SKM-1 (cell line): Measurements from ENCODE around the gene ADARB2.
"Not testable (repeated sequence)": the region's sequence is repeated elsewhere in the genome, so short reads cannot be mapped to it uniquely, and the experiment has no call there.

Source experiments
- DNase-seq: peaks from one replicate; lab custom pipeline; 2025; ENCODE audit not compliant: unreplicated experiment; lab: John Stamatoyannopoulos, UW

ADARB2 gene

DNA sequence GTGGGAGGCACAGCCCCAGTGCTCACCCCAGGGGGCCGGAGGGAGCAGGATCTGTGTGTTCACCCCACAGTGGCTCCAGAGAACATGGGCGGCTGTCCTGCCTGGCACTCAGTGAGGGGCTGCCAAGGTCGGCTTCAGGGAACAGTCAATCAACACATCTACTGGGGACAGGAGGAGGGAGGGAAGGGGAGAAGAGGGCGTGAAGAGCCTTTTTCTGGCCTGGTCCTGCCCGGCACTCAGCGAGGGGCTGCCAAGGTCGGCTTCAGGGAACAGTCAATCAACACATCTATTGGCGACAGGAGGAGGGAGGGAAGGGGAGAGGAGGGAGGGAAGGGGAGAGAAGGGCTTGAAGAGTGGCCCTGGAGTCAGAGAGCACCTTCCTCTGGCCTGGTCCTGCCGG, 184.9 kb downstream of the ADARB2 start:
- DNase-seq = no peak

DNA sequence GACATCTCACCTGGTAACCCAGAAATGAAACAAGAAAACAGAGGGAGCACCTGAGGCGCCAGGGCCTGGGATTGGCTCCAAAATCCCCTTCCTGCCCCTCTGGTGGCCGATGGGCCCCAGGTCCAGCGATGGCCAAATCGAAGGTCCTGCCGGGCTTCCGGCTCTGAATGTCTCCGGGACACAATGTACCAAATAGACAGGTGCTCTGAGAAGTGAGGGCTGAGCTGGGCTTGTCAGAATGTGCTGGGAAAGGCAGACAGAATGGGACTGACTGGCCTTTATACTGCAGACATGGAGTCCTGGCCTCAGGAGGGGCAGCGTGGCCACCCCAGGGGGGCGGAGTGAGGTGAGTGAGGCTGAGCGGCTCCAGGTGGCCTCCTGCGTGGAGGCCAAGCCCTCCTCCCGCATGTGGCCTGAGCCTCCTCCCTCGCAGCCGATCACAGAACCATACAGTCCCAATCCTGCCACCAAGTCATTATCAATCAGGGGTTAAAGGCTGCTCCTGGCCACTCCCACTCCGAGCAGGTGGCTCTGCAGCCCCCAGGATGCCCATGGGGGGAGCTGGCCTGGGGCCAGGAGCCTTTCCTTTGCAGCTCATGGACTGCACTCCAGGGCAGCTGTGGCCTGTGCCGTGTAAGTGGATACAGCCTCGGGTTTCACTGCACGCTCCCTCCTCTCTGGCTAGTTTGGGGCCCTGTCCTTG, 185.5 kb downstream of the ADARB2 start:
- DNase-seq = no peak

DNA sequence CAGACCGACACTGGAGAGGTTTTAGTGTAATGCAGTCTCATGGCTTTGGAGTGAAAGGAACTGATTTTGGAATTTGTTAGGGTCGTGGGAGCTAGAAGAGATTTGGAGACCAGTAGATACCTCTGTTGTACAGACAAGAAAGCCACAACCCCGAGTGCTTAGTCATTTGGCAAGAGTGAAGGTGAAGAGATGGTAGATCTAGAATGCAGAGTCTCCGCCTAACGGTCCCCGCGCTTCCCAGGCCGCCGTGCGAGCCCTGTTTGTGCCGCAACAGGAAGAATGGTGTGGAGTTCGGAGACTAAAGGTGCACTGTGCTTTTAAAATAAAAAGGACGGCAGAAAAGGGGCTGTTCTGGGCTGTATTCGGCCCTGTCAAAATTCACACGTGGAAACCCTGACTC, 186.7 kb downstream of the ADARB2 start:
- DNase-seq = no peak

DNA sequence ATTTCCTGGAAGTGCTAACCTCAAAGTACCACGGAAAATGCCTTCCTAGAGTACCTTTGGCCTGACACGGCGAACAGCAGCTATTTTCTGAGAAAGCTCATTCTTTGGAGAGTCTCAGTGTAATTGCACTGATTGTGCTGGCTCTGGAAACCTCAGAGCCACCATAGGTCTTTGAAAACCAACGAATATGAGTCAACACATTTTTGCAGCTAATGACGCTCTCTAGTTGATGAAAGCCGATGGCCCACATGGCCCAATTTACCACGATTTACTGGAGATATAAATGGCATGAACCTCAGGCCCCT, 187.1 kb downstream of the ADARB2 start:
- DNase-seq = no peak

DNA sequence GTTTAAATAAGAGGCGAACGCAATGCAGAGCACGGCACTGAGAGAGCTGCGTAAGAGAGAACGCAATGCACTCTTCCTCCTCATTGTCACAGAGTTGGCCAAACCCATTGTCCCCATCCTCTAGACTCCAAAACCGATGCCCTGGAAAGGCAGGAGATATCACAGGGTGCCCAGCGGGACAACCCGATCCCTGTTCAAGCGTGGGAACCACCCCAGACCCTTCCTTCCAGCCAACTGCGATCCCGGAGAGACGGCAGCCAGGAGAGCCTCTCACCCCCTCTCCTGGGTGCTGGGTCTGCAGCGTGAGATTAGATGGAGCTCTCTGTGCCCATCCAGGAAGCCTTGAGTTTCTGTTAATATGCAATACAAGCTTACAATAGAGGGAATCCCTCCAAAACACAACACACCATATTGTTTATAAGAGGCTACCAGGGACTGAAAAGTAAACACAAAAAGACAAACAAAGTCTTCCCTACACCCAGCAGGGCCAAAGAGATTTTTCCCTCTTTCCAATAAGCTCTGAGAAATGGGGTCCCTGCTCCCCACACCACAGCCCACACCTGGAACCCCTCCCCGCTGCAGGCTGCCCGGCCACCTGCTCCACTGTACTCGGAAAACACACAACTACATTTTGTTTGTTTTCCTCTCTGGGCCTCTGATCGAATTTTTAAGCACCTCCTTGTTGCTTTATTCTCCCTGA, 187.6 kb downstream of the ADARB2 start:
- DNase-seq = no peak

DNA sequence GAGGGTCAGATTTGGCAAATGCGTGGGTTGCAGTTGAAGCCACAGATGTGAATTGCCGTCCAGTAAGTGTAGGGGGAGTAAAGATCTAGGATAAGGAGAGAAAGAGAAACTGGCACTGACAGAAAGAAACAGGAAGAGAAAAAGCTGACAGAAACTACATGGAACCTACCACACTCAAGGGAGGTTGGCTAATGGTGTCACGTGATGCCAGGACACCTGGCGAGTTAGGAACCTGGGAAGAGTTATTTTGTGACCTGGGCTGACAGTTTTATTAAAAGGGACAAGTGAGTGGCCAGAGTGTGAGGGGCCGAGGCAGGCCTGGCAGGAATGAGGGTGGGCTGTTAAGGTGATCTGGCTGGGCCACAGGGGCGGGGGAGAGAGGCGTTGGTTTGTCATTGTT, 188.7 kb downstream of the ADARB2 start:
- no peak for DNase-seq

DNA sequence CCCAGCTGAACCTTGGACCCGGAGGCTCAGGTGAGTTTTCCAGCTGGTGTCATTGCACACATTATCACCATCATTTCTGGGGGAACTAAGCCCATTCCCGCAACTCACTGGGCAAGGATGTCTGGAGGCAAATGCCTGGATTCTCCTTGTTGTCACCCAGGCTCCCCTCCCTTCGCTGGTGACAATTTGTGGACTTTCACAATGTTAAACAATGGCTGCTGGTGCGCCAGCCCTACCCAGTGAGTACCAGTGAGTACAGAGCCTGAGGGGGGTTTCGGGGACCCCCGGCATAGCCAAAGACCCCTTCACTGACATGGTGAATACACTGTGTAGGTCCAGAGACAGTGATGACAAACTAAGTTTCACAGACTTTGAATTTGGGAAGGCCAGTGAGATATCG, 189.2 kb downstream of the ADARB2 start:
- no peak for DNase-seq

DNA sequence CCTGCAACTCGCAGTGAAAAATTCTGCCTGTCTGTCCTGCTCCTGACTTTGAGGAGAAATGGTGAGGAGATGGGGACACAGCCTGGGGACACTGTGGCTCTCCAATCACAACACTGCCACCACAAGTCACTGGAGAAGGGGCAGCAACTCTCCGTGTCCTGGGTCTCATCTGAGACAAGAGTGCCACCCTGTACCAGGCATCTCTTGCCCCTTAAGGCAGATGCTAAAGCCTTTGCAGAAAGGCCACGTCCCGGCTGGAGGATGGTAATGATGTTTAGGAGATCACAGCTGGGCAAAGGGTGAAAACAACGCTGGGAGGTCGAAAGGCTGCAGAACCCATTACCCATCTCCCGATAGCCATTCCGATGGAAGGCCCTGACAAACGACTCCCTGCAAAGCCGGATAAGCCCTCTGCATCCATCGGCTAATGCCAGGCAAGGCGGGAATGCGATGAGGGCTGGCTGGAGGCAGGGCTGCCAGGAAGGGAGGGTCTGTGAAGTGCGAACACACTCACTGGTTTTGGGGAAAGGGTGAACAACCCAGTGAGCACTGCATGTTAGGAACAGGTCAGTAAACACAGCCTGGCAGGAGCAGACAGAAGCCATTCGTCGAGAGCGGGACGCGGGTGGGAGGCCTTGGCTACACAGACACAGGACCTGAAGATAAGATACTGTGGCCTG, 190.8 kb downstream of the ADARB2 start:
- DNase-seq = no peak

DNA sequence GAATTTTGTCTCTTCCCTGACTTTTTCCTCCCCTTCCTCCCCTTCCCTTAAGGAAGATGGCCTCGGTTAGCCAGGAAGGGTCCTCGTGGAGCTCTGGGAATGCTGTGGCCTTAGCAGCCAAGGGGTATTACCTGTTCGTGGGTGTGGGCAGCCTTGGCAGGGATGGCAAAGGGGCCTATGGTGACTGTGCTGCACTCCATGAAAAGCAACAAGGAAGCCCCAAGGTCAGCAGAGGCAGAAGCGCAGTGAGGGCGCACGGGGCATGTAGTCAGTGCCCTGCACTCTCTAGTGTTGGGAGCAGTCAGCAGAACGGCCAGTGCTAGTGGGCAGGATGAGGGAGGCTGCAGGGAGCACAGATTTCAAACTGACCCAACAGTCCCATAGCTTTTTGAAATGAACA, 191.8 kb downstream of the ADARB2 start:
- DNase-seq = no peak

DNA sequence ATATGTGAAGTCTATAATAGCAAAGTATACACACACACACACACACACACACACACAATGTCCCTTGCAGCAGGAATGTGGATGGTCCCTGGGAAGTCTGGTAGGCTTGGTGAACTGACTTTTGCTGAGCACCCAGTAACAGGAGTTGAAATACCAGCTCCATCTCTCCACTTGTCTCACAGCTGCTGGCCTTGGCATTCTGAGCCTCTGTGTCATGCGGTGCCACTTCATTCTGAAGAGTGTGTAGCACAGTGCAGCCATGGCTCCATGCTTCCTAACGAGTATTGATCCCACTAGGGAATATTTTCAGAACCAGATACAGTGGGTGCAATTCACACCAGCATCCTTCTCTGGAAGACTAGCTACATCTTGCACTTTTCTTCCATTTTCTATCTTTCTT, 192.4 kb downstream of the ADARB2 start:
- no peak for DNase-seq

DNA sequence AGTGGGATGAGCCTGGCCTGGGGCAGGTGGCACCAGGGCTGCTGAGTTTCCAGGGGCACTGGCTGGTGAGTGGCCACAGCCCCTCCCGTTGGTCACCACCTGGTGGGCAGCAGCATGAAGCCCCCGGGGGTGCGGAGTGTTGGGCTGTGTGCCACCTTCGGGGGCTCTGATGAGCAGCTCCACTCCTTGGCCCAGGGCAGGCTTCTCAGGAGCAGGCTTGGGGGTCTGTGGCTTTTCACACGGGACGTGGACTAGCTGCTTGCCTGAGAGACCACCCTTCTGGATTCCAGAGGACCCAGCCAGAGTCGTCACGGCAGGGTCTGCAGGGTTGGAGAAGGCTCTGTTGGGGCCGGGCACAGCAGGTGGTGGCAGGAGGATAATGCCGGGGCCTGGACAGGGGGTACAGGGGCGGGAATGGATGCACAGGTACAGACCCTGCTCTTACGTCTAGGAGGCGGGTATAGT, 193.1 kb downstream of the ADARB2 start:
- no peak for DNase-seq

DNA sequence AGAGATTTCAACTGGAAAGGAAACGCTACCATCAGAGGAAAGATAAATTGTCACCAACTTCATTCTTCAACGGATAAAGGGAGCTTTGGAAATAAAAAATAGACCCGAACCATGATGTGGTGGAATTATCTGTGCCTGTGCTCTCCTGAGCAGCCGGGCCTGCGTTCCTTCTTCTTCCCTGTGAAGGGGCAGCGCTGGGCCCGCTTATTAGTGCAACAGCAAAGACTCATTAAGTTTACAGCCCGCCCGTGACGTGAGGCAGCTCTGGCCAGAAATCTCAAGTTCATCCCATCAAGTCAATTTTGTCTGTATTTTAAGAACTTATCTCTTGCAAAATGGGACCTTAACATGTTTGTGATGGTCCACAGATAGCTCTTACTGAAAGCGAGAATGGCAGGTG, 193.7 kb downstream of the ADARB2 start:
- DNase-seq = no peak

DNA sequence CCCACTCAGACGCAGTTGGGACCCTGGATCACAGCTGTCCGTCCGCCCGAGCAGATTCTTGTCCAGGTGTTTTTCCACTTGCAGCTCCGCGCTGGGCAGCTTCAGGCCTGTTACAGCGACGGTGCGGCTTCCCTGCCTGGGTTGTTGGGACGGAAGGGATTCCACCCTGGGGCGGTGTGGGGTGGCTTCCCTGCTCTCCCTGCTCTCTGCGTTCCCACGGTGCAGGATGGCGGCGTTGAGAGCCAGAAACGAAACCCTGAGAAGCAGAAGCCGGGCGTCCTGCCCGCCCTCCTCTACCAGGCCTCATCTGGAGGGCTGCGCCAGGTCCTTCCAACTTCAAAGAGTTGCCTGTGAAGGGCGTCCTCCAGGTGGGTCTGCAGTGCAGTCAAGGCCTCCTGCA, 194.4 kb downstream of the ADARB2 start:
- no peak for DNase-seq

DNA sequence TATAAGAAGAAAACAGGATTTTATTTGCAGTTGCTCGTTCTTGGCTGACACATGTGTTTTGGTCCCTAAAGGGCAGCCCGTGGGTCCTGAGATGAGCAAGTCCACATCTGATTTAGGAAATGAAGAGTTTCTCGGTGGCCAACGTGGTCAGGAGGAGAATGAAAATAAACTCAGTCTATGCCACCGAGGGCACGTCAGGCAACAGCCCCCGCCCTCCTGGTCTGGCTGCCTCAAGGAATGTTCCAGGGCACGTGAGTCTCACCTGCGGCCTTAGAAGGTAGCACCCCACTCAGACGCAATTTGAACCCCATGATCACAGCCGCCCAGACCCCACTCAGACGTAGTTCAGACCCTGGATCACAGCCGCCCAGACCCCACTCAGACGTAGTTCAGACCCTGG, 197.2 kb downstream of the ADARB2 start:
- DNase-seq = no peak

DNA sequence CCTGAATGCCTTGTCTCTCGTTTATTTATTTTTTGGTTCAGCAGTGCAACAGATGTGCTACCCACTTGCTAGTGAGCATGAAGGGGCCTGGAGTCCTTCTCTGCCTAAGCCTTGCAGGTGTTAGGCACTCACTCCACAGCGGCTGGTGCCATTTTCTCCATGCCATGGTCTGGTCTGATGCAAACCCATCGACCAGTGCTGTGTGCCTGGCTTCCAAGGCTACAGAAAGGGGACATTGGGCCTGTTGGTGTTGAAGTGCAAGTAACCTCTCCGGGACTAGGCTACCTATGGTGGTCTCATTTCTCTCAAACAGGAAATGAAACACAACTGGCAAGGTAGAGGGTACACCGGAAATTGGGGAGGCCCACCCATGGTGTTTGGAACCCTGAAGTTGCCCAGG, 198.1 kb downstream of the ADARB2 start:
- DNase-seq = no peak

DNA sequence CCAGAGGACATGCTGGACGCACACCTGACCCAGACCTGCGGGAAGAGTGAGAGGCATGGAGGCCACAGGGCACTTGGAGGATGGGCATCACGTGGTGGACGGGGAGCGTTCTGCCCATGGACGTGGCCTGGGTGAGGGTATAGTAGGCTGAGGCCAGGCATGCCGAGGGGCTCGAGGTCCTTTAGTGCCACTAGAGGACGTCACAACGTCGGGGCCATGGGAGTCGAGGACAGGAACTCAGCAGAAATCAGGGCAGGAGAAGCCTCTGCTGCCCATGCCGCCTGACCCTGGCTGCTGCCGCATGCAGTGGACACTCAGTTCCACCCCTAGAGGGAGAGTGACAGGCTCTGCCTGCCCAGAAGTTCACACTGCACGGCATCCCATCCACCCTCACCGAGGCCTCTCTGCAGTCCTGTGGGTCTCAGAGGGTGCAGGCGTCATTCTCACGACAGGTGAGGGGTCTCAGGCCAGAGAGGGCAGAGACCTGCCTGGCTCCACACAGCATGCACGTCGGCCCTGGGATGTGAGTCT, 198.7 kb downstream of the ADARB2 start:
- no peak for DNase-seq

DNA sequence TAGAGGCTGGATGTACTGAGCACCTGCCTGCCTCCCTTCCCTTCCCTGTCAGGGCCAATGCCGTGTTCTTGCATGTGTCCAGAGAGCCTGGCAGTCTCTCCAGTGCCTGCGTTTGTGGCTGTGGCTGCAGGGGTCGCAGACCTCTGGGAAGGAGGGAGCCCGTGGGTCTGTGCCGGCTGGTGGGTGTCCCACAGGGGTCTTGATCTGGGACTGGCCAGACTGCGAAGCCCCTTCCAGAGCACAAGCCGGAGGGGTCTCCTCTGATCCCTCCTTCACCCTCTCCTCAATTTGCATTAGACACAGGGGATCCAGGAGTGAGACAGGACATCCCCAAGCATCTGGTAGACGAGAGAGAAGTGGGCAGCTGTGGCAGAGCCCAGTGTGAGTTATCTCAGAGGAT, 199.2 kb downstream of the ADARB2 start:
- no peak for DNase-seq

DNA sequence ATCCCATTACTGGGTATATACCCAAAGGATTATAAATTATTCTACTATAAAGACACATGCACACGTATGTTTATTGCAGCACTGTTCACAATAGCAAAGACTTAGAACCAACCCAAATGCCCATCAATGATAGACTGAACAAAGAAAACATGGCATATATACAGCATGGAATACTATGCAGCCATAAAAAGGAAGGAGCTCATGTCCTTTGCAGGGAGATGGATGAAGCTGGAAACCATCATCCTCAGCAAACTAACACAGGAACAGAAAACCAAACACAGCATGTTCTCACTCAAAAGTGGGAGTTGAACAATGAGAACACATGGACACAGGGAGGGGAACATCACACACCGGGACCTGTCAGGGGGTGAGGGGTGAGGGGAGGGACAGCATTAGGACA, 199.9 kb downstream of the ADARB2 start:
- not testable (repeated sequence) for DNase-seq

DNA sequence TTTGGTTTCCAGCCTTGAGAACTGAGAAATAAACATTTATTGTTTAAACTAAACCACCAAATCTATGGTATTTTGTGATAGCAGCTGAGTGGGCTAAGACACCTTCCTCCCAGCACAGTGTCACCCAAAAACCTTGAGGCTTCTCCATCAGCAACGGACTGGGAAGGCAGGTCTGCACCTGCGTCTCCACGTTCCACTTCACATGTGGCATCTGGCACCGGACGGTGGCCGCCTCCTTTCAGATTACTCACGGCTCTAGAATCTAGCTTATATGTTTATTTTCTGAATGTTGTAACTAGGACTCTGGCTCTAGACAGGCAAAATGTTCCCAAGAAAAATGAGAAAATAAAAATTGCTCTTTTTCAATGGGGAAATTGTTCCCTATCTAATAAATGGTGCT, 201.0 kb downstream of the ADARB2 start:
- DNase-seq = no peak

DNA sequence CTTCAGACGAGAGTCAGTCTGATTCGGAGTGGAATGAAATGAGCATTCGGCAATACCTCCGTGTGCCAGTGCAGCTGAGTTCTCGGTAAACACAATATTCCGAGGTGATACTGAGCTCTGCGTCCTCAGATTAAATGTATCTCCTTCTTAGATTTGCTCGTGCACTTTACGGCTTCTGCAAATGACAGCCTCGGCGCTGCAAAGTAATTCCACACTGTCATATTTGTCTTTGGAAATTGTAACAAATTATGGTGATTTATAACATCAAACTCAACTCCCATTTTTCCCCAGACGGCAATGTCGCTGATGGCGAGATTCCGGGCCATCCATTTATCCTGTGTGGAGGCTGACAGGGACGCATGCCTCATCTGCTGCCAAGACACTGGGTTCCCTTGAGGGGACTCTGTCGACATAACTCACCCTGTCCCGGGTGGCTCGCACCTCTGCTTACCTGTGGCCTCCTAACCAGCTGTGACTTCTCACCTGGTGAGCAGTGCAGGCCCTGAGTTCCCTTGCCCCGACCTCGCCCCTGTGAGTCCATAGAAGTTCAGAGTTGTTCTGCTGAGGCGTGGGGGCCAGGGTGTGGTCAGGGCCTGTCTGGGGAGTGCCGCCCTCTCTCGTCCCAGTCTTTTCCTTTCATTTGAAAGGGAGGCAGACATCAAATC, 201.9 kb downstream of the ADARB2 start:
- DNase-seq = no peak

DNA sequence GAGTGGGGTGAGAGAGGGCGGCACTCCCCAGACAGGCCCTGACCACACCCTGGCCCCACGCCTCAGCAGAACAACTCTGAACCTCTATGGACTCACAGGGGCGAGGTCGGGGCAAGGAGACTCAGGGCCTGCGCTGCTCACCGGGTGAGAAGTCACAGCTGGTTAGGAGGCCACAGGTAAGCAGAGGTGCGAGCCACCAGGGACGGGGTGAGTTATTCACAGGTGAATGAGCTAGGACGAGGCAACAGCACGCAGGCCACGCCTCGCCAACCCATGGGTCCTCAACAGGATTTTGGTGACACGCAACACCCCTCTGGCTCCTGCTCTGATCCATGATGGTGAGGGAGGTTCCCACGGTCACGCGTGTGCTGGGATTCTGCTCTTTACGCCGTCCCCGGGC, 202.5 kb downstream of the ADARB2 start:
- DNase-seq = no peak

DNA sequence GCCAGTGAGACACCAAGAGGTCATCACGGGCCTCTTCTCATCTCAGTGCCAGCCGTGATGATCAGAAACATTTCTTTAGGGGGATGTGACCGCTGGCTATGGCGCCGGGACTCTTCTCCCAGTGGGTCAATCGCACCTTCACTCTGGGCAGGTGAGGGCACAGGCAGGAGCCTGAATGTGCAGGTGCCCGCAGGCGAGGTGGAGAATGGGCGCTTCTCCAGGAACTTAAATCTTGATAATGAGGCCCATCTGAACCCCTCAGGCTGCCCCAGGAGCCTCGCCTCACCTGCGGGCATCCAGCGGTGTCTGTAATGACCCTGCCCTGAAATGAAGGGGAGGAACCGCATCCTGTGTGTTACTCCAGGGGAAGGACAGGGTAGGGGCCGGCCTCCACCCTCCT, 204.7 kb downstream of the ADARB2 start:
- no peak for DNase-seq
